IMR-90 (cell line): ENCODE measurements around the gene TMEM50B. TPM values are rescaled to one million over a fixed set of nuclear protein-coding genes. Genes with fewer than 3 reads are reported as not detected.

Experiments
- ATAC-seq: fragments of 200-7000 bp; cut with Tn5 transposase; 2 replicates; pipeline ENCODE4 v1.9.1; 2020; ENCODE audit warnings: low read depth, mild to moderate bottlenecking, moderate library complexity
- BruUV-seq: library from RNA; stranded (reverse); fragments of 400-500 nt; replicated peaks from 2 replicates; lab custom pipeline; 2021; lab: Mats Ljungman, UMichigan
- CTCF ChIA-PET: fragments of 300-600 bp; formaldehyde crosslinking; extraction: SDS; loops from one replicate; lab custom pipeline; 2021; ENCODE audit warnings: antibody characterized with exemption; lab: Yijun Ruan, JAX
- POLR2A ChIA-PET: fragments of 300-600 bp; sonication (Branson Sonifier 250); formaldehyde crosslinking; loops from one replicate; lab custom pipeline; 2022; ENCODE audit warnings: antibody characterized with exemption; ENCODE audit not compliant: unreplicated experiment; lab: Charles Lee
- DNase-seq: peaks from one replicate; pipeline ENCODE4 v3.0.0; 2013
- H2AFZ ChIP-seq: replicated peaks from 2 replicates; pipeline ENCODE3; 2013; ENCODE audit warnings: low read length, mild to moderate bottlenecking; ENCODE audit not compliant: poor library complexity
- H2AK5ac ChIP-seq: 2 replicates; pipeline ENCODE4 v1.6.1; 2013; ENCODE audit warnings: low read depth, low read length, inconsistent platforms
- H2AK9ac ChIP-seq: replicated peaks from 2 replicates; pipeline ENCODE3; 2013; ENCODE audit warnings: mild to moderate bottlenecking, low read depth, low read length, moderate library complexity; ENCODE audit not compliant: poor library complexity
- H2BK120ac ChIP-seq: 2 replicates; pipeline ENCODE4 v1.6.1; 2013; ENCODE audit warnings: low read depth, low read length, inconsistent platforms
- H2BK15ac ChIP-seq: 3 replicates; pipeline ENCODE4 v1.6.1; 2013; ENCODE audit warnings: low read depth, low read length, inconsistent platforms
- H2BK20ac ChIP-seq: 2 replicates; pipeline ENCODE4 v1.6.1; 2013; ENCODE audit warnings: low read depth, mild to moderate bottlenecking, inconsistent platforms, low read length, moderate library complexity
- H2BK5ac ChIP-seq: 2 replicates; pipeline ENCODE4 v1.6.1; 2013; ENCODE audit warnings: mild to moderate bottlenecking, low read depth, low read length, inconsistent platforms; ENCODE audit not compliant: poor library complexity, severe bottlenecking
- H3K14ac ChIP-seq: replicated peaks from 2 replicates; pipeline ENCODE4 v1.6.1; 2013; ENCODE audit warnings: low read depth, low read length, inconsistent platforms
- H3K18ac ChIP-seq: 2 replicates; pipeline ENCODE4 v1.6.1; 2013; ENCODE audit warnings: low read depth, low read length, control low read depth
- H3K23ac ChIP-seq: 2 replicates; pipeline ENCODE4 v1.6.1; 2013; ENCODE audit warnings: low read depth, low read length, inconsistent platforms
- H3K27ac ChIP-seq: 2 replicates; pipeline ENCODE4 v1.5.1; 2013; ENCODE audit warnings: mild to moderate bottlenecking, control low read depth, low read length; ENCODE audit not compliant: insufficient read depth
- H3K27me3 ChIP-seq: 2 replicates; pipeline ENCODE4 v1.6.1; 2013; ENCODE audit warnings: low read length; ENCODE audit not compliant: control insufficient read depth, insufficient read depth
- H3K36me3 ChIP-seq: 2 replicates; pipeline ENCODE4 v1.6.1; 2013; ENCODE audit warnings: low read length, mixed read lengths; ENCODE audit not compliant: control insufficient read depth, insufficient read depth
- H3K4ac ChIP-seq: 2 replicates; pipeline ENCODE4 v1.6.1; 2013; ENCODE audit warnings: low read depth, low read length, inconsistent platforms
- H3K4me1 ChIP-seq: 2 replicates; pipeline ENCODE4 v1.6.1; 2013; ENCODE audit warnings: low read length, mixed read lengths; ENCODE audit not compliant: control insufficient read depth, insufficient read depth
- H3K4me2 ChIP-seq: 2 replicates; pipeline ENCODE4 v1.6.1; 2013; ENCODE audit warnings: low read depth, mild to moderate bottlenecking, control low read depth, low read length, moderate library complexity
- H3K4me3 ChIP-seq: 2 replicates; pipeline ENCODE4 v1.5.1; 2013; ENCODE audit warnings: low read depth, mild to moderate bottlenecking, control low read depth, low read length, moderate library complexity; ENCODE audit not compliant: insufficient read depth
- H3K56ac ChIP-seq: 2 replicates; pipeline ENCODE4 v1.6.1; 2013; ENCODE audit warnings: low read length, inconsistent platforms; ENCODE audit not compliant: insufficient read depth; ENCODE audit errors: extremely low read depth
- H3K79me1 ChIP-seq, 2 experiments: 2 replicates each; pipeline ENCODE4 v1.6.1; 2013; ENCODE audit warnings: low read length in 2 of 2, inconsistent platforms in 1 of 2, low read depth in 1 of 2
- H3K9ac ChIP-seq: 2 replicates; pipeline ENCODE4 v1.6.1; 2013; ENCODE audit warnings: low read depth, low read length, control low read depth
- H3K9me1 ChIP-seq: 2 replicates; pipeline ENCODE4 v1.6.1; 2013; ENCODE audit warnings: low read length, inconsistent platforms; ENCODE audit not compliant: insufficient read depth
- H3K9me3 ChIP-seq: 2 replicates; pipeline ENCODE4 v1.6.1; 2013; ENCODE audit warnings: low read length; ENCODE audit not compliant: control insufficient read depth, insufficient read depth
- H4K20me1 ChIP-seq: 2 replicates; pipeline ENCODE4 v1.6.1; 2013; ENCODE audit warnings: low read length, inconsistent platforms; ENCODE audit not compliant: insufficient read depth
- H4K5ac ChIP-seq: 2 replicates; pipeline ENCODE4 v1.6.1; 2013; ENCODE audit warnings: mild to moderate bottlenecking, low read depth, low read length, control low read depth
- H4K8ac ChIP-seq, 2 experiments: 2 replicates each; pipeline ENCODE4 v1.6.1; 2013; ENCODE audit warnings: low read depth in 2 of 2, low read length in 2 of 2, control low read depth in 1 of 2, inconsistent platforms in 1 of 2
- H4K91ac ChIP-seq: 2 replicates; pipeline ENCODE4 v1.6.1; 2013; ENCODE audit warnings: low read depth, low read length, inconsistent platforms; ENCODE audit not compliant: insufficient read depth
- CHD1 ChIP-seq: IDR thresholded peaks from 2 replicates; pipeline ENCODE4 v1.6.1; 2012; ENCODE audit warnings: low read depth, low read length, improper control_type of control experiment
- FOS ChIP-seq: fragments of 150-350 bp; IDR thresholded peaks from 2 replicates; pipeline ENCODE4 v1.6.1; 2016; ENCODE audit warnings: low read depth, low read length
- MXI1 ChIP-seq: IDR thresholded peaks from 2 replicates; pipeline ENCODE4 v1.6.1; 2012; ENCODE audit warnings: low read depth, mild to moderate bottlenecking, low read length, moderate library complexity, borderline replicate concordance
- NFE2L2 ChIP-seq: fragments of 150-350 bp; IDR thresholded peaks from 2 replicates; pipeline ENCODE4 v1.6.1; 2016; ENCODE audit warnings: low read depth, mild to moderate bottlenecking, low read length
- RCOR1 ChIP-seq: IDR thresholded peaks from 2 replicates; pipeline ENCODE4 v1.6.1; 2012; ENCODE audit warnings: mild to moderate bottlenecking, low read length, improper control_type of control experiment; ENCODE audit not compliant: insufficient replicate concordance
- SMC3 ChIP-seq: fragments of 150-350 bp; IDR thresholded peaks from 2 replicates; pipeline ENCODE4 v1.6.1; 2016; ENCODE audit warnings: low read depth, mild to moderate bottlenecking, antibody characterized with exemption, low read length, moderate library complexity
- USF2 ChIP-seq: fragments of 150-350 bp; IDR thresholded peaks from 2 replicates; pipeline ENCODE4 v1.6.1; 2017; ENCODE audit warnings: mild to moderate bottlenecking, antibody characterized with exemption, low read length, low read depth
- WGBS, 2 experiments: methylation state at CpG; one replicate each; pipeline versions ENCODE4 v1.1.5 to v1.1.7; 2013; ENCODE audit warnings: missing lambda C conversion rate in 2 of 2; ENCODE audit not compliant: insufficient read length in 1 of 2; ENCODE audit errors: extremely low coverage in 2 of 2; 5-methylcytosine and 5-hydroxymethylcytosine counted together
- dilution Hi-C: fragments of 300-500 bp; cut with HindIII; formaldehyde crosslinking; loops from one replicate; pipeline ENCODE4 v1.14.3; 2018; ENCODE audit warnings: low sequenced_read_pairs; ENCODE audit not compliant: unreplicated experiment
- in situ Hi-C: fragments of 300-500 bp; cut with MboI; formaldehyde crosslinking; loops from 3 replicates; pipeline ENCODE4 v1.14.3; 2019; ENCODE audit warnings: low sequenced_read_pairs, inconsistent platforms, mixed read lengths
- intact Hi-C: fragments of 100-400 bp; cut with micrococcal nuclease; formaldehyde crosslinking; loops from 2 replicates; pipeline ENCODE4 v1.10.0; 2022
- polyA plus RNA-seq, 3 experiments: library from polyadenylated mRNA; depleted of rRNA; stranded (reverse); fragments of >200 nt; gene quantifications; 2 replicates each; pipeline ENCODE4 v1.2.3, GENCODE V29; 2012; ENCODE audit warnings: low replicate concordance in 1 of 3
- total RNA-seq: library from RNA; depleted of rRNA; stranded (reverse); fragments of >200 nt; gene quantifications from 2 replicates; pipeline ENCODE4 v1.2.3, GENCODE V29; 2012

The TMEM50B gene
- total and polyA plus RNA-seq, 2 of the 4 experiments (the other 2 are of a cell fraction) = 10.9 to 25.9 TPM

- Histone ChIP-seq H2AK9ac (no peak overlapping the region), H3K4me3 (no peak overlapping the region), H3K14ac (no peak overlapping the region), H2BK20ac (no peak overlapping the region), H3K36me3 (peaks cover 66% of the 10 kb centered on the region), H3K56ac (no peak overlapping the region), H2AFZ (no peak overlapping the region), H3K79me1 (peaks cover 25 to 68% of the 10 kb centered on the region in 2 experiments), H3K4me2 (no peak overlapping the region), H3K27me3 (no peaks in the 10 kb centered on the region), H3K18ac (no peak overlapping the region), H3K9ac (no peak overlapping the region), H4K8ac (no peak overlapping the region), H4K91ac (no peak overlapping the region), H2BK5ac (no peak overlapping the region), H2BK120ac (no peak overlapping the region), H2AK5ac (no peak overlapping the region), H3K23ac (no peak overlapping the region), H3K27ac (no peak overlapping the region), H3K4me1 (no peaks in the 10 kb centered on the region), H3K9me3 (no peaks in the 10 kb centered on the region), H4K5ac (no peak overlapping the region), H4K20me1 (peaks cover 8% of the 10 kb centered on the region; the same call in 1 of the 2 replicates), H3K9me1 (no peaks in the 10 kb centered on the region; the same call in 1 of the 2 replicates), H2BK15ac (no peak overlapping the region), H3K4ac (no peak overlapping the region)
- WGBS, 2 experiments = 75% methylated on average over 3 of the region's 8 CpGs; no CpG with 5 or more reads in 1 of the 2 experiments
- TF ChIP-seq RCOR1 (no peak), NFE2L2 (no peak), SMC3 (no peak), USF2 (no peak), MXI1 (no peak), FOS (no peak), CHD1 (no peak)
- in situ Hi-C loops (loop anchor here (25.0 kb wide), 1 partner anchor 591 kb away; no protein-coding TSS in a partner anchor), intact Hi-C loops (no loop called here), dilution Hi-C loops (no loop called here)
- ATAC-seq (no peak), DNase-seq (no peak)
- ChIA-PET CTCF (no interaction called here), POLR2A (no interaction called here)
- BruUV-seq = no TSS peak
These were observed 51.1 kb downstream of the TMEM50B start for GRCh38 chr21:33428669-33429068.
